ENCODE data around the gene MED12L.

- TF ChIP-seq CTCF (IDR thresholded peaks at IDR 0.05; ENCODE audit: low read length) (no peak), EZH2 (IDR thresholded peaks at IDR 0.05; ENCODE audit: borderline replicate concordance, low read length) (no peak)
Observed at GRCh38 chr3:151460228-151460627, 374.8 kb downstream of the MED12L start.
